Calu3 (cell line): ENCODE results near the gene SPACA7. TPM values are rescaled to one million over a fixed set of nuclear protein-coding genes. Genes with fewer than 3 reads are reported as not detected.

Experiments
- BruUV-seq: library from RNA; stranded (reverse); fragments of 400-500 nt; replicated peaks from 2 replicates; lab custom pipeline; 2021; lab: Mats Ljungman, UMichigan
- CTCF ChIA-PET: fragments of 300-600 bp; sonication (Branson Sonifier 250); formaldehyde crosslinking; loops from one replicate; lab custom pipeline; 2022; ENCODE audit warnings: antibody characterized with exemption; lab: Charles Lee
- DNase-seq: peaks from one replicate; pipeline ENCODE4 v3.0.0; 2022
- H3K27ac Mint-ChIP-seq: one replicate; pipeline ENCODE4 v1.8.0; 2022; ENCODE audit warnings: mixed read lengths; ENCODE audit not compliant: unreplicated experiment
- H3K27me3 Mint-ChIP-seq: one replicate; pipeline ENCODE4 v1.8.0; 2022; ENCODE audit warnings: mixed read lengths; ENCODE audit not compliant: unreplicated experiment
- H3K36me3 Mint-ChIP-seq: one replicate; pipeline ENCODE4 v1.8.0; 2022; ENCODE audit warnings: mild to moderate bottlenecking, moderate library complexity, mixed read lengths; ENCODE audit not compliant: insufficient read depth, unreplicated experiment
- H3K4me1 Mint-ChIP-seq: one replicate; pipeline ENCODE4 v1.8.0; 2022; ENCODE audit warnings: mild to moderate bottlenecking, low read depth, mixed read lengths; ENCODE audit not compliant: unreplicated experiment
- H3K4me3 Mint-ChIP-seq: one replicate; pipeline ENCODE4 v1.8.0; 2022; ENCODE audit warnings: mild to moderate bottlenecking, low read depth, moderate library complexity, mixed read lengths; ENCODE audit not compliant: unreplicated experiment
- H3K9me3 Mint-ChIP-seq: one replicate; pipeline ENCODE4 v1.8.0; 2022; ENCODE audit warnings: low read depth, mixed read lengths; ENCODE audit not compliant: unreplicated experiment
- intact Hi-C: fragments of 100-400 bp; cut with micrococcal nuclease; formaldehyde crosslinking; loops from one replicate; pipeline ENCODE4 v1.10.0; 2022; ENCODE audit not compliant: unreplicated experiment
- total RNA-seq: library from RNA; stranded (reverse); gene quantifications from 2 replicates; pipeline ENCODE4 v1.2.3, GENCODE V29; 2022
- TF ChIP-seq, protein P1 (sequence below): fragments of 200-600 bp; IDR thresholded peaks from one replicate; pipeline ENCODE4 v1.8.0; 2022; ENCODE audit warnings: antibody characterized with exemption; ENCODE audit not compliant: unreplicated experiment

The SPACA7 gene
- total RNA-seq, 1 experiment from 2014 or later: not detected

- H3K4me3 Mint-ChIP-seq: no peak overlapping the region
- H3K27ac Mint-ChIP-seq: no peak overlapping the region
- CTCF ChIA-PET: no interaction called here
- TF ChIP-seq, protein P1, sequence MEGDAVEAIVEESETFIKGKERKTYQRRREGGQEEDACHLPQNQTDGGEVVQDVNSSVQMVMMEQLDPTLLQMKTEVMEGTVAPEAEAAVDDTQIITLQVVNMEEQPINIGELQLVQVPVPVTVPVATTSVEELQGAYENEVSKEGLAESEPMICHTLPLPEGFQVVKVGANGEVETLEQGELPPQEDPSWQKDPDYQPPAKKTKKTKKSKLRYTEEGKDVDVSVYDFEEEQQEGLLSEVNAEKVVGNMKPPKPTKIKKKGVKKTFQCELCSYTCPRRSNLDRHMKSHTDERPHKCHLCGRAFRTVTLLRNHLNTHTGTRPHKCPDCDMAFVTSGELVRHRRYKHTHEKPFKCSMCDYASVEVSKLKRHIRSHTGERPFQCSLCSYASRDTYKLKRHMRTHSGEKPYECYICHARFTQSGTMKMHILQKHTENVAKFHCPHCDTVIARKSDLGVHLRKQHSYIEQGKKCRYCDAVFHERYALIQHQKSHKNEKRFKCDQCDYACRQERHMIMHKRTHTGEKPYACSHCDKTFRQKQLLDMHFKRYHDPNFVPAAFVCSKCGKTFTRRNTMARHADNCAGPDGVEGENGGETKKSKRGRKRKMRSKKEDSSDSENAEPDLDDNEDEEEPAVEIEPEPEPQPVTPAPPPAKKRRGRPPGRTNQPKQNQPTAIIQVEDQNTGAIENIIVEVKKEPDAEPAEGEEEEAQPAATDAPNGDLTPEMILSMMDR: no peak
- intact Hi-C loops: no loop called here
- H3K9me3 Mint-ChIP-seq: peaks cover 1% of the 10 kb centered on the region
- H3K4me1 Mint-ChIP-seq: no peaks in the 10 kb centered on the region
- no TSS peak for BruUV-seq
- peak; percentile 5 for DNase-seq
- no peaks in the 10 kb centered on the region for H3K36me3 Mint-ChIP-seq
- H3K27me3 Mint-ChIP-seq: peaks cover 34% of the 10 kb centered on the region
Observed at GRCh38 chr13:112443191-112443994, 67.2 kb downstream of the SPACA7 start.

DNA sequence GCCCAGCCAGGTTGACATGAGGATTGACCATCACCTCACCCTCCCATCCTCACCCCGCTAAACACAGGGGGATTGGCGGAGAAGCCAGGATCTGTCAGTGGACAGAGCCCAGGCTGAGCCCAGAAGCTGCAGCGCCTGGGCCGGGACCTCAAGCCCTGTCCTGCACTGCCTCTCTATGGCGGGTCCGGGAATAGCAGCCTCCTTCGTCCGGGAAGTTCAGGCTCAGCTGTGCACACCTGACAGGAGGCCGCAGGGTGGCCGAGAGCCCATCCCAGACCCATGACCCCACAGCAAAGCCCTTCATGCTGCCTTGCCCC, 67.8 kb downstream of the SPACA7 start:
- no peak overlapping the region for H3K4me3 Mint-ChIP-seq

GRCh38 chr13:112444416-112445399, 68.6 kb downstream of the SPACA7 start:
- BruUV-seq: no TSS peak
- Mint-ChIP-seq H3K4me3 (no peak overlapping the region), H3K27me3 (peaks cover 25% of the 10 kb centered on the region), H3K4me1 (no peaks in the 10 kb centered on the region), H3K36me3 (no peaks in the 10 kb centered on the region), H3K9me3 (no peaks in the 10 kb centered on the region), H3K27ac (no peak overlapping the region)
- intact Hi-C loops: loop anchor here (2.0 kb wide), 1 partner anchor 970 kb away; no protein-coding TSS in a partner anchor
- TF ChIP-seq, protein P1: no peak
- CTCF ChIA-PET: interaction anchor here (0.7 kb wide), 1 partner anchor 970 kb away, joined by 3 read pairs; no protein-coding TSS in a partner anchor
- no peak for DNase-seq

More for the DNA sequence above, 67.8 kb downstream of the SPACA7 start:
- no TSS peak for BruUV-seq
- H3K36me3 Mint-ChIP-seq: no peaks in the 10 kb centered on the region
- CTCF ChIA-PET: interaction anchor here (0.7 kb wide), 1 partner anchor 969 kb away, joined by 3 read pairs; no protein-coding TSS in a partner anchor
- DNase-seq: peak; percentile 63
- H3K4me1 Mint-ChIP-seq: no peaks in the 10 kb centered on the region
- H3K9me3 Mint-ChIP-seq: no peaks in the 10 kb centered on the region
- peaks cover 28% of the 10 kb centered on the region for H3K27me3 Mint-ChIP-seq
- no peak overlapping the region for H3K27ac Mint-ChIP-seq
- intact Hi-C loops: loop anchor here (2.0 kb wide), 1 partner anchor 969 kb away; no protein-coding TSS in a partner anchor
- TF ChIP-seq, protein P1: peak; percentile 45

DNA sequence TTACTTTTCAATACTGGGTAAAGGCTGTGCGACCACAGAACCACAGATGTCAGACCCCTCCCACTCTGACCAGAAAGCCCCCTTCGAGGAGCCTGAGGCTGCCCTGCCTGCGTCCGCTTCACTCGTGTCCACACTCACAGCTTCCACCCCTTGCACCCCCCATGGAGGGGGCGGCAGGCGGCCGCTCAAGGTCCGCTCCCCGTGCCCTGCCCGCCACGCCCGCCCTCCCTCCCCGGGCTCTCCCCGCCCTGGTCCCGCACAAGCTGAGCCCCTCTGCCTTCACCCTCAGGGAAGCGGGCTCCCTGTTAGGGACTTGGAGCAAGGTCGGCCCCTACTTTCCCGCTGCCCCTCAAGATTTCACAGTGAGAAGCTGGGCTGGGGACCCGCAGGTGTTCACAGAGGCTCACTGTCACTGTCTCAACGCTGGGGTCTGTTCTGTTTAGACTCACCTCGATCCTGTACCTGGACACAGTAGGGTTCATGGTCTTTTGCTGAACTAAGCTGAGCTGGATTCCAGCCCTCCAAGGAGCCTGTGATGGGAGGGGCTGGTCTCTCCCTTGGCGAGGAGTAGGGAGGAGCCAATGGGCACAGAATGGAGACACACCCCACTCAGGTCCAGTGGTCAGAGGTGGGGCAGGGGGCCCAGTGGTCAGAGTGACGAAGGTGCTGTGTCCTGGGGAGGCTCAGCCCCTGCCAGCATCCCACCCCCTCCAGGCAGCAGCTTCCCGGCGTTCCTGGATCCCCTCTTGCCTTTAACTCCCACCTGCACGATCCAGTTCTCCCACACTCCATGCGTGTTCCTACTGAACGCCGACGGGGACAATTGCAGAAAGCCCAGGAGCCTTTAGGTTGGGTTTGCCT, 69.5 kb downstream of the SPACA7 start:
- Mint-ChIP-seq H3K27ac (no peak overlapping the region), H3K4me3 (no peak overlapping the region), H3K36me3 (no peaks in the 10 kb centered on the region), H3K9me3 (no peaks in the 10 kb centered on the region), H3K27me3 (peaks cover 25% of the 10 kb centered on the region), H3K4me1 (no peaks in the 10 kb centered on the region)
- intact Hi-C loops: loop anchor here (2.0 kb wide), 1 partner anchor 971 kb away; no protein-coding TSS in a partner anchor
- CTCF ChIA-PET: no interaction called here
- TF ChIP-seq, protein P1: no peak
- BruUV-seq: no TSS peak
- no peak for DNase-seq
